Smooth muscle cell (in vitro differentiated cells): ENCODE results near the gene ADAMTS6. TPM values are rescaled to one million over a fixed set of nuclear protein-coding genes. Genes with fewer than 3 reads are reported as not detected.

Source experiments
- DNase-seq: peaks from one replicate; lab custom pipeline; 2025; ENCODE audit not compliant: unreplicated experiment; lab: John Stamatoyannopoulos, UW
- H2AFZ ChIP-seq: fragments of 200-600 bp; sonication (generic); 2 replicates; pipeline ENCODE4 v1.6.0; 2016; ENCODE audit warnings: antibody characterized with exemption, low read depth, mild to moderate bottlenecking
- H3F3A ChIP-seq: fragments of 200-600 bp; sonication (generic); 2 replicates; pipeline ENCODE4 v1.6.0; 2017; ENCODE audit warnings: antibody characterized with exemption, low read depth
- H3K27ac ChIP-seq: fragments of 200-600 bp; sonication (generic); 2 replicates; pipeline ENCODE4 v1.5.1; 2016; ENCODE audit warnings: low read depth, mild to moderate bottlenecking
- H3K27me3 ChIP-seq: fragments of 200-600 bp; sonication (generic); 2 replicates; pipeline ENCODE4 v1.6.1; 2016; ENCODE audit warnings: low read depth, mild to moderate bottlenecking
- H3K36me3 ChIP-seq: fragments of 200-600 bp; sonication (generic); 2 replicates; pipeline ENCODE4 v1.5.1; 2016; ENCODE audit warnings: low read depth
- H3K4me1 ChIP-seq: fragments of 200-600 bp; sonication (generic); 2 replicates; pipeline ENCODE4 v1.5.1; 2016; ENCODE audit warnings: low read depth
- H3K4me2 ChIP-seq: fragments of 200-600 bp; sonication (generic); 2 replicates; pipeline ENCODE4 v1.6.0; 2016; ENCODE audit warnings: mild to moderate bottlenecking
- H3K4me3 ChIP-seq: fragments of 200-600 bp; sonication (generic); 2 replicates; pipeline ENCODE4 v1.5.1; 2016; ENCODE audit warnings: mild to moderate bottlenecking
- H3K79me2 ChIP-seq: fragments of 200-600 bp; sonication (generic); 2 replicates; pipeline ENCODE4 v1.6.0; 2016; ENCODE audit warnings: low read depth, mild to moderate bottlenecking
- H3K9ac ChIP-seq: fragments of 200-600 bp; sonication (generic); 2 replicates; pipeline ENCODE4 v1.6.0; 2016; ENCODE audit warnings: low read depth
- H3K9me3 ChIP-seq: fragments of 200-600 bp; sonication (generic); replicated peaks from 2 replicates; pipeline ENCODE4 v1.5.1; 2016; ENCODE audit warnings: low read depth
- H4K20me1 ChIP-seq: fragments of 200-600 bp; sonication (generic); 2 replicates; pipeline ENCODE4 v1.6.0; 2016; ENCODE audit warnings: low read depth
- CTCF ChIP-seq: fragments of 200-600 bp; sonication (generic); IDR thresholded peaks from 2 replicates; pipeline ENCODE4 v1.5.1; 2017; ENCODE audit warnings: borderline replicate concordance, mild to moderate bottlenecking, antibody characterized with exemption; ENCODE audit not compliant: insufficient read depth, poor library complexity, severe bottlenecking
- WGBS: methylation state at CpG from one replicate; pipeline ENCODE4 v1.1.7; 2016; ENCODE audit warnings: low lambda C conversion rate; 5-methylcytosine and 5-hydroxymethylcytosine counted together
- polyA plus RNA-seq: library from polyadenylated mRNA; unstranded; fragments of >200 nt; fragmentation: Nextera tagmentation; extraction: Ambion mirVana; gene quantifications from 2 replicates; pipeline ENCODE4 v1.2.1, GENCODE V29; 2016
- total RNA-seq: library from RNA; depleted of rRNA; stranded (reverse); fragments of >200 nt; gene quantifications from 2 replicates; pipeline ENCODE4 v1.2.3, GENCODE V29; 2014

The ADAMTS6 gene
- total and polyA plus RNA-seq, 2 experiments from 2014 or later = 5.9 to 111 TPM

- Histone ChIP-seq H4K20me1 (no peaks in the 10 kb centered on the region), H3K4me3 (no peak overlapping the region), H3K27me3 (no peaks in the 10 kb centered on the region), H3K4me1 (no peaks in the 10 kb centered on the region), H2AFZ (no peak overlapping the region), H3K27ac (no peak overlapping the region), H3K36me3 (no peaks in the 10 kb centered on the region), H3K9ac (no peak overlapping the region), H3F3A (no peaks in the 10 kb centered on the region), H3K79me2 (no peaks in the 10 kb centered on the region), H3K4me2 (no peak overlapping the region), H3K9me3 (no peaks in the 10 kb centered on the region)
- WGBS = 92% methylated on average over 3 of the region's 3 CpGs
- no peak for DNase-seq
- no peak for TF ChIP-seq CTCF
Observed at GRCh38 chr5:65307088-65307487, 174.6 kb downstream of the ADAMTS6 start.

GRCh38 chr5:65305913-65306312 is 175.8 kb downstream of the ADAMTS6 start:
- no peak overlapping the region for H3K4me2 ChIP-seq
- no peaks in the 10 kb centered on the region for H3K79me2 ChIP-seq
- H3K27me3 ChIP-seq = no peaks in the 10 kb centered on the region
- no peaks in the 10 kb centered on the region for H4K20me1 ChIP-seq
- H3K4me1 ChIP-seq = no peaks in the 10 kb centered on the region
- 79% methylated on average over 3 of the region's 3 CpGs for whole genome bisulfite sequencing
- H3K9ac ChIP-seq = no peak overlapping the region
- no peak overlapping the region for H2AFZ ChIP-seq
- H3K4me3 ChIP-seq = no peak overlapping the region
- no peak for TF ChIP-seq CTCF
- DNase-seq = no peak
- H3K9me3 ChIP-seq = no peaks in the 10 kb centered on the region
- no peaks in the 10 kb centered on the region for H3F3A ChIP-seq
- H3K27ac ChIP-seq = no peak overlapping the region
- H3K36me3 ChIP-seq = no peaks in the 10 kb centered on the region

- 68% methylated on average over 3 of the region's 3 CpGs for WGBS
- H3K36me3 ChIP-seq = peaks cover 9% of the 10 kb centered on the region
- TF ChIP-seq CTCF = no peak
- no peak overlapping the region for H2AFZ ChIP-seq
- no peak overlapping the region for H3K27ac ChIP-seq
- no peak overlapping the region for H3K4me2 ChIP-seq
- no peak overlapping the region for H3K9ac ChIP-seq
- no peaks in the 10 kb centered on the region for H3K27me3 ChIP-seq
- H3K79me2 ChIP-seq = peaks cover 4% of the 10 kb centered on the region
- H3K9me3 ChIP-seq = no peaks in the 10 kb centered on the region
- H3F3A ChIP-seq = no peaks in the 10 kb centered on the region
- no peaks in the 10 kb centered on the region for H3K4me1 ChIP-seq
- H4K20me1 ChIP-seq = no peaks in the 10 kb centered on the region
- no peak overlapping the region for H3K4me3 ChIP-seq
- no peak for DNase-seq
Observed at GRCh38 chr5:65299861-65300260, 181.9 kb downstream of the ADAMTS6 start.

GRCh38 chr5:65296067-65296466 is 185.7 kb downstream of the ADAMTS6 start:
- WGBS = 98% methylated on average over 1 of the region's 1 CpG
- H3K4me2 ChIP-seq = no peak overlapping the region
- H3K9me3 ChIP-seq = no peaks in the 10 kb centered on the region
- no peak overlapping the region for H3K9ac ChIP-seq
- no peak overlapping the region for H3K27ac ChIP-seq
- DNase-seq = no peak
- no peaks in the 10 kb centered on the region for H3F3A ChIP-seq
- no peak overlapping the region for H2AFZ ChIP-seq
- no peaks in the 10 kb centered on the region for H4K20me1 ChIP-seq
- H3K27me3 ChIP-seq = no peaks in the 10 kb centered on the region
- peaks cover 4% of the 10 kb centered on the region for H3K79me2 ChIP-seq
- TF ChIP-seq CTCF = no peak
- H3K4me3 ChIP-seq = no peak overlapping the region
- H3K36me3 ChIP-seq = peaks cover 9% of the 10 kb centered on the region
- H3K4me1 ChIP-seq = no peaks in the 10 kb centered on the region
